HG03354 (cell line): ENCODE results near the gene CUX1.
"Not testable (repeated sequence)": the region's sequence is repeated elsewhere in the genome, so short reads cannot be mapped to it uniquely, and the experiment has no call there.

Experiments
- ATAC-seq: cut with Tn5 transposase; IDR thresholded peaks from one replicate; pipeline ENCODE4 v1.9.1; 2021; ENCODE audit warnings: mild to moderate bottlenecking; ENCODE audit not compliant: unreplicated experiment, poor library complexity, severe bottlenecking

Gene CUX1

GRCh38 chr7:101924171-101924570 is 106.7 kb downstream of the CUX1 start:
- no peak for ATAC-seq

- no peak for ATAC-seq
These were observed 108.8 kb downstream of the CUX1 start for GRCh38 chr7:101926265-101926664.

GRCh38 chr7:101927389-101927788 is 110.0 kb downstream of the CUX1 start:
- no peak for ATAC-seq

GRCh38 chr7:101927802-101928201 is 110.4 kb downstream of the CUX1 start:
- no peak for ATAC-seq

- ATAC-seq = no peak
These were observed 111.8 kb downstream of the CUX1 start for GRCh38 chr7:101929256-101929655.

GRCh38 chr7:101929911-101930310 is 112.5 kb downstream of the CUX1 start:
- not testable (repeated sequence) for ATAC-seq

- ATAC-seq = no peak
These were observed 114.7 kb downstream of the CUX1 start for GRCh38 chr7:101932083-101932482.

- no peak for ATAC-seq
These were observed 115.6 kb downstream of the CUX1 start for GRCh38 chr7:101933028-101933427.

- ATAC-seq = peak; percentile 50
These were observed 116.3 kb downstream of the CUX1 start for GRCh38 chr7:101933688-101934121.

GRCh38 chr7:101934618-101935017 is 117.2 kb downstream of the CUX1 start:
- ATAC-seq = no peak

GRCh38 chr7:101935521-101936141 is 118.2 kb downstream of the CUX1 start:
- ATAC-seq = no peak

- no peak for ATAC-seq
These were observed 118.8 kb downstream of the CUX1 start for GRCh38 chr7:101936223-101936610.

GRCh38 chr7:101936611-101937231 is 119.3 kb downstream of the CUX1 start:
- ATAC-seq = no peak

- no peak for ATAC-seq
These were observed 120.5 kb downstream of the CUX1 start for GRCh38 chr7:101937717-101938514.

GRCh38 chr7:101939136-101939695 is 121.8 kb downstream of the CUX1 start:
- ATAC-seq = no peak

- no peak for ATAC-seq
These were observed 122.7 kb downstream of the CUX1 start for GRCh38 chr7:101940151-101940550.

GRCh38 chr7:101940830-101941229 is 123.4 kb downstream of the CUX1 start:
- no peak for ATAC-seq

GRCh38 chr7:101941481-101942383 is 124.3 kb downstream of the CUX1 start:
- ATAC-seq = no peak

GRCh38 chr7:101942603-101943210 is 125.3 kb downstream of the CUX1 start:
- ATAC-seq = no peak
